SU-DHL-6 (cell line): ENCODE results near the gene CCNL1.

Experiments used
- H2AFZ ChIP-seq: fragments of 200-600 bp; sonication (generic); 2 replicates; pipeline ENCODE4 v1.6.1; 2014; ENCODE audit warnings: low read depth, mild to moderate bottlenecking, moderate library complexity, mixed read lengths, antibody characterized with exemption, low read length; ENCODE audit not compliant: severe bottlenecking
- H3F3A ChIP-seq: fragments of 200-600 bp; shearing (Covaris generic); 2 replicates; pipeline ENCODE4 v1.6.0; 2016; ENCODE audit warnings: antibody characterized with exemption, mild to moderate bottlenecking; ENCODE audit not compliant: insufficient read depth
- H3K27ac ChIP-seq: fragments of 200-600 bp; sonication (generic); 2 replicates; pipeline ENCODE4 v1.5.1; 2016; ENCODE audit warnings: low read depth, mild to moderate bottlenecking, low read length, moderate library complexity, mixed read lengths
- H3K27me3 ChIP-seq: fragments of 200-600 bp; sonication (generic), shearing (Covaris generic); 2 replicates; pipeline ENCODE4 v1.6.0; 2014; ENCODE audit warnings: mild to moderate bottlenecking, low read length
- H3K36me3 ChIP-seq: fragments of 200-600 bp; sonication (generic); 2 replicates; pipeline ENCODE4 v1.6.1; 2014; ENCODE audit warnings: mild to moderate bottlenecking, low read length, mixed read lengths
- H3K4me2 ChIP-seq: fragments of 300-600, 200-600 bp; shearing (Covaris generic), sonication (generic); 2 replicates; pipeline ENCODE4 v1.6.0; 2014; ENCODE audit warnings: low read length, low read depth, mild to moderate bottlenecking; ENCODE audit not compliant: poor library complexity, severe bottlenecking
- H3K4me3 ChIP-seq: fragments of 200-600 bp; sonication (generic); 2 replicates; pipeline ENCODE4 v1.5.1; 2014; ENCODE audit warnings: antibody characterized with exemption, low read length, mild to moderate bottlenecking, mixed read lengths; ENCODE audit not compliant: insufficient read depth, poor library complexity, severe bottlenecking
- H3K79me2 ChIP-seq: fragments of 200-600 bp; sonication (generic); 2 replicates; pipeline ENCODE4 v1.6.1; 2014; ENCODE audit warnings: mild to moderate bottlenecking, low read length, moderate library complexity; ENCODE audit not compliant: insufficient read depth
- H3K9ac ChIP-seq: fragments of 200-600 bp; sonication (generic); 2 replicates; pipeline ENCODE4 v1.7.0; 2014; ENCODE audit warnings: mild to moderate bottlenecking, low read length
- H3K9me2 ChIP-seq: fragments of 200-600 bp; sonication (generic); replicated peaks from 2 replicates; pipeline ENCODE4 v1.6.1; 2014; ENCODE audit warnings: low read length; ENCODE audit not compliant: insufficient read depth
- H3K9me3 ChIP-seq: fragments of 200-600 bp; sonication (generic); 2 replicates; pipeline ENCODE4 v1.6.1; 2014; ENCODE audit warnings: low read length, mixed read lengths; ENCODE audit not compliant: insufficient read depth
- H4K20me1 ChIP-seq: fragments of 200-600 bp; sonication (generic); 2 replicates; pipeline ENCODE4 v1.6.1; 2014; ENCODE audit warnings: low read depth, mild to moderate bottlenecking, antibody characterized with exemption, low read length, moderate library complexity, mixed read lengths
- EZH2phosphoT487 ChIP-seq: fragments of 200-600 bp; sonication (generic), shearing (Covaris generic); conservative IDR thresholded peaks from 2 replicates; pipeline ENCODE4 v1.6.1; 2018; ENCODE audit warnings: mild to moderate bottlenecking, antibody characterized with exemption, low read length, moderate library complexity, mixed read lengths
- TF ChIP-seq, protein P1 (sequence below): fragments of 200-600 bp; sonication (generic); IDR thresholded peaks from one replicate; pipeline ENCODE4 v1.5.1; 2017; ENCODE audit warnings: antibody characterized with exemption, mild to moderate bottlenecking, low read length, moderate library complexity; ENCODE audit not compliant: insufficient read depth, poor library complexity, severe bottlenecking

The CCNL1 gene

DNA sequence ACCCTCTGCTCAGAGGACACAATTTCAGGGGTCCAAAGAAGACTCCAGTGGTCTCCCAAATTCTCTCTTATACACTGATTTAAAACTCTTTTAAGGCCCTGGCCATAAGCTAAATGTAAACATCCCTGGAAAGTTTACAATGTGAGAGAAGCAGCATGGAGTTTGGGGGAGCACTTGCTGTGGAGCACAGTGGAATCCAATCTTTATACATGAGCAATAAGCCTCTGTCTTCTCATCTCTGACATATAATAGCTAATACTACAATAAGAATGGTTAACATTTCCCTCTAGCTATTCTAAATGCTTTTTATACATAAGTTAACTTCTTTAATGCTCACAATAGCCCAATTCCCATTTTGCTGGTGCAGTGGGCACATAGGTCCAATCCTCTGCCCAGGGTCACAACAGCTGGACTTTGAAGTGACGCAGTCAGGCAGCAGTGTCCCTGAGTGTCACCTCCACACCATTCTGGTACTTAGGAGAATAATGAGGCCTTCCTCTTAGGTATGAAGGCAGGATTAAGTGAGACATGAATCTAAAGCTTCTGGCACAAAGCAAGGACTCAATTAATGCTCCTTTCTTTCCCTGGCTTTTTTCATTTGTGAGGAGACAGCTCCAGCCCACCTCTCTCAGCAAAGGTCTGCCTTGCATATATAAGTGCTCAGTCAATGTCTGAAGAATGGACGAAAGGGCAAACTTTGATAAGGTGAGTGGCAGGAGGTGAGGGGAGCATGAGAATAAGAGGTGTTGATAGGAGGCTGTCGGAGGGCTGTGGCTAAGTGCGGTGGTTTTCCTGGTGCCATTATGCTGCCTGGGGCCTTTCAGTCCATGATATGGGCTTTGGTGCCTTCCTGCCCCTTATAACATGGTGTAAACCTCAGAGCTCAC, 26.3 kb downstream of the CCNL1 start:
- H3F3A ChIP-seq = no peaks in the 10 kb centered on the region
- no peaks in the 10 kb centered on the region for H3K36me3 ChIP-seq
- H3K27me3 ChIP-seq = no peaks in the 10 kb centered on the region
- no peaks in the 10 kb centered on the region for H3K9me3 ChIP-seq
- no peak overlapping the region for H3K4me2 ChIP-seq
- H3K79me2 ChIP-seq = no peaks in the 10 kb centered on the region
- no peaks in the 10 kb centered on the region for H3K9me2 ChIP-seq
- H3K9ac ChIP-seq = no peak overlapping the region
- no peak overlapping the region for H2AFZ ChIP-seq
- no peak overlapping the region for H3K4me3 ChIP-seq
- no peaks in the 10 kb centered on the region for H4K20me1 ChIP-seq
- TF ChIP-seq, protein P1, sequence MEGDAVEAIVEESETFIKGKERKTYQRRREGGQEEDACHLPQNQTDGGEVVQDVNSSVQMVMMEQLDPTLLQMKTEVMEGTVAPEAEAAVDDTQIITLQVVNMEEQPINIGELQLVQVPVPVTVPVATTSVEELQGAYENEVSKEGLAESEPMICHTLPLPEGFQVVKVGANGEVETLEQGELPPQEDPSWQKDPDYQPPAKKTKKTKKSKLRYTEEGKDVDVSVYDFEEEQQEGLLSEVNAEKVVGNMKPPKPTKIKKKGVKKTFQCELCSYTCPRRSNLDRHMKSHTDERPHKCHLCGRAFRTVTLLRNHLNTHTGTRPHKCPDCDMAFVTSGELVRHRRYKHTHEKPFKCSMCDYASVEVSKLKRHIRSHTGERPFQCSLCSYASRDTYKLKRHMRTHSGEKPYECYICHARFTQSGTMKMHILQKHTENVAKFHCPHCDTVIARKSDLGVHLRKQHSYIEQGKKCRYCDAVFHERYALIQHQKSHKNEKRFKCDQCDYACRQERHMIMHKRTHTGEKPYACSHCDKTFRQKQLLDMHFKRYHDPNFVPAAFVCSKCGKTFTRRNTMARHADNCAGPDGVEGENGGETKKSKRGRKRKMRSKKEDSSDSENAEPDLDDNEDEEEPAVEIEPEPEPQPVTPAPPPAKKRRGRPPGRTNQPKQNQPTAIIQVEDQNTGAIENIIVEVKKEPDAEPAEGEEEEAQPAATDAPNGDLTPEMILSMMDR = no peak
- TF ChIP-seq EZH2phosphoT487 = no peak
- H3K27ac ChIP-seq = no peak overlapping the region

DNA sequence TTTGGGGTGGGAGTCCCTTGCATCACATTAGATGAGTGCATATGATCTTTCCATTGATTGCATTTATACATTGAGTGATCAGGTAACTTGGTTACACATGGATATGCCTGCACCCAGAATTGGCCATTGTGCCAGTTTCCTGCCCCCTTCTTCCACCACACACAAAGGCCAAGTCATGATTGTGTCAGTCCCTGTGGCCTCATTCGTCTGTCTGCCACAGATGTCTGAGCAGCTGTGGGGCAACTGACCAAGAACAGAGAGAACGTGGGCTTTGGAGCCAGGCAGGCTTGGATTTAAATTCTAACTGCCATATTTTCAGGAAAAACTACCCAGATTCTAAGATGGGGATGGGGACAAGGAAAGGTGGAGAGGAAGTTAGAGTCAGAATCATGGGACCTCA, 27.0 kb downstream of the CCNL1 start:
- H3K9ac ChIP-seq = no peak overlapping the region
- no peaks in the 10 kb centered on the region for H3K9me2 ChIP-seq
- no peak overlapping the region for H2AFZ ChIP-seq
- H3K36me3 ChIP-seq = no peaks in the 10 kb centered on the region
- no peaks in the 10 kb centered on the region for H4K20me1 ChIP-seq
- no peak for TF ChIP-seq EZH2phosphoT487
- TF ChIP-seq, protein P1 = no peak
- no peaks in the 10 kb centered on the region for H3F3A ChIP-seq
- H3K27ac ChIP-seq = no peak overlapping the region
- no peaks in the 10 kb centered on the region for H3K79me2 ChIP-seq
- H3K4me2 ChIP-seq = no peak overlapping the region
- H3K9me3 ChIP-seq = no peaks in the 10 kb centered on the region
- H3K27me3 ChIP-seq = no peaks in the 10 kb centered on the region
- no peak overlapping the region for H3K4me3 ChIP-seq

DNA sequence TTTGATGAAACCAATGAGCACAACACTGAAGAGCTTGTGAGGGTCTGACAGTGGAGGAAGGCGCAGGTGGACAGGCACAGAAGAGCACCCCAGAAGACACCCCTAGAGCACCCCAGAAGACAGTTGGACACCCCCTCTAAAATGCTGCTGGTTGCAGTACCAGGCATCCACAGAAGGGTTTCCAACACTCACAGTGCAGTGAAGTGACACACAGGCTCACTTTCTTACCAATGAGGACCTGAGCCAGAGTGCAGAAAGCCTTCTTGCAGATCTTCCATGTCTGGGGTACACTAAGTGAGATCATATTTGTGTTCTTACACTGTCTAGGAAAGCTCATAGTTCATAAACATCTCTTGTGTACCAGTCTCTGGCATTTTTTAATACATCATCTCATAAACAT, 27.6 kb downstream of the CCNL1 start:
- Histone ChIP-seq H3K27ac (no peak overlapping the region), H3K4me2 (no peak overlapping the region), H3K4me3 (no peak overlapping the region), H3K9me2 (no peaks in the 10 kb centered on the region), H3K79me2 (no peaks in the 10 kb centered on the region), H3K9ac (no peak overlapping the region), H3K27me3 (no peaks in the 10 kb centered on the region), H4K20me1 (no peaks in the 10 kb centered on the region), H3K9me3 (no peaks in the 10 kb centered on the region), H3F3A (no peaks in the 10 kb centered on the region), H3K36me3 (no peaks in the 10 kb centered on the region), H2AFZ (no peak overlapping the region)
- TF ChIP-seq, protein P1 = no peak
- no peak for TF ChIP-seq EZH2phosphoT487
